GM12874 (cell line): ENCODE data around the gene SPTBN2.

ENCODE experiments used
- TF ChIP-seq, protein P1 (sequence below): IDR thresholded peaks from 2 replicates; pipeline ENCODE4 v1.5.1; 2011; ENCODE audit warnings: low read depth, mild to moderate bottlenecking, control low read depth, low read length, moderate library complexity; ENCODE audit not compliant: insufficient read depth

SPTBN2 gene

DNA sequence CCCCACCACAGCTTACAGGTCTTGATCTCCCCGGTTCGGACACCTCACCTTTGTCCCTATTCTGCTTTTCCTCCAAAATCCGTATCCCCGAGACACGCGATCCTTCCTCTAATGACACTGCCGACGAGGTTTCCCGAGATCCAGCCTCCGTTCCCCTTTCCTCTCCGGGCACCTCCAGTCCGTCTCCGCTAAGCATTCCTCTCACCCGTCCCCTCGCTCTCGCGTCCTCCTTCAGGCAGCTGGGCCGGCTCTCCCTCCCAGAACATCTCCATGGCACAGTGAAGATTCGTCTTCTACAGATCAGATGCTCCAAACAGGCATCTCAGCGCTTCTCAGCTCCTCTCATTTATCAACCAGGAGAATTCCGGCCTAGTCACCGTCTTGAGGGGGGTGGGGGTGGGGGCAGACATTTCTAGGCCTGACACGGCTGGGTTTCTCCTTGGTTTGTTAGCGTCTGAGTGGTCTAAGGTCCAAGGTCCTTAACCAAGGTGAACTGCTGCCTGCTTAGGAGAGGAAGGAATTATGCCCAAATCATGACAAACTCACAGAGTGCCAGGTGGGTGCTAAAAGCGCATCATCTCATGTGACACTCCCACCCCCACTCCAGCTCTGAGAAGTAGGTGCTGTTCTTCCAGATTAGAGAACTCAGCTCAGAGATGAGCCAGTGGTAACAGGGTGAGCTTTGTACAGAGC is at the start of gene SPTBN2:
Gene SPTBN2, minus strand, starts transcription at position 524 of the 693 bp plus-strand sequence. CDS start 7,976 bp downstream, outside the sequence.
- TF ChIP-seq, protein P1, sequence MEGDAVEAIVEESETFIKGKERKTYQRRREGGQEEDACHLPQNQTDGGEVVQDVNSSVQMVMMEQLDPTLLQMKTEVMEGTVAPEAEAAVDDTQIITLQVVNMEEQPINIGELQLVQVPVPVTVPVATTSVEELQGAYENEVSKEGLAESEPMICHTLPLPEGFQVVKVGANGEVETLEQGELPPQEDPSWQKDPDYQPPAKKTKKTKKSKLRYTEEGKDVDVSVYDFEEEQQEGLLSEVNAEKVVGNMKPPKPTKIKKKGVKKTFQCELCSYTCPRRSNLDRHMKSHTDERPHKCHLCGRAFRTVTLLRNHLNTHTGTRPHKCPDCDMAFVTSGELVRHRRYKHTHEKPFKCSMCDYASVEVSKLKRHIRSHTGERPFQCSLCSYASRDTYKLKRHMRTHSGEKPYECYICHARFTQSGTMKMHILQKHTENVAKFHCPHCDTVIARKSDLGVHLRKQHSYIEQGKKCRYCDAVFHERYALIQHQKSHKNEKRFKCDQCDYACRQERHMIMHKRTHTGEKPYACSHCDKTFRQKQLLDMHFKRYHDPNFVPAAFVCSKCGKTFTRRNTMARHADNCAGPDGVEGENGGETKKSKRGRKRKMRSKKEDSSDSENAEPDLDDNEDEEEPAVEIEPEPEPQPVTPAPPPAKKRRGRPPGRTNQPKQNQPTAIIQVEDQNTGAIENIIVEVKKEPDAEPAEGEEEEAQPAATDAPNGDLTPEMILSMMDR: no peak

DNA sequence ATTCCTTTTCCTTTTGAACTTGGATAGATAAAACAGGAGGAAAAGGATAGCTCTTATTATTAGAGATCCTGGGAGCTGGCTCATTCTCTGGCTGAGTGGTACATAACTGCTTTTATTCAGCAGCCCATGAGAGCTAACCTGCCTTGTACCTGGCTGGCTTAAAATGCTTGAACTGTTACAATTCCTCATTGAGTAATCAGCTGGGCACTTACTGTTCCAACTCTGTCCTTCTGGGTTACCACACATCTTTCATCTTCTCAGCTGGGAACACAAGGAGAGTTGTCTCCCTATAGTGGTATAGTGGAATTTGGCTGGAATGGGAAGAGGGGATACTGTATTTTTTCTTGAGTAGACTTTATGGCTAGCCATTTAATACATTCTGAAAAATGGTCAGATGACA is 39.8 kb upstream of the SPTBN2 start:
- TF ChIP-seq, protein P1: no peak

DNA sequence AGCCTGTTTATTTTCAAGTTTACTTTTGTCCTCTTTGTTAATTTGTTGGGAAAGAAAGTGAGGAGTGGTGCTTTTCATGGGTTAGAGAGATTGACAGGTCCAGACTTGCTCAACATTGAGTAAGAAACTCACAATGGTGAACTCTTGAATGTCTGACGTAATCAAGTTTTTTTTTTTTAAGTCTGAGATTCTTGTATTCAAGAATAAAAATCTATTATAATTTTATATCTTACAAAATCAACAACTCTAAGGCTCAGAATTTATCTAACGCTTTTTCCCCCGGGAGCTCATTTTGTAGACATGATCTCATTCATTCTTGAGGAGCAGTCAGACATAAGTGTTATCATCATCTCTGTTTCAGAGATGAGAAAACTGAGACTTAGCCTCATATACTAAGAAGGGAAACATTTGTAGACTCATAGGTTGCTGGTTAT is 39.1 kb upstream of the SPTBN2 start:
- TF ChIP-seq, protein P1: no peak

GRCh38 chr11:66767666-66768065 is 38.6 kb upstream of the SPTBN2 start:
- TF ChIP-seq, protein P1: no peak

- TF ChIP-seq, protein P1: no peak
Measured at GRCh38 chr11:66766681-66767080, 37.7 kb upstream of the SPTBN2 start.

GRCh38 chr11:66762088-66762487 is 33.1 kb upstream of the SPTBN2 start:
- TF ChIP-seq, protein P1: no peak

GRCh38 chr11:66752148-66752547 is 23.1 kb upstream of the SPTBN2 start:
- TF ChIP-seq, protein P1: no peak
